GM19452 (cell line): ENCODE results near the gene STX1B.
"Not testable (repeated sequence)": the region's sequence is repeated elsewhere in the genome, so short reads cannot be mapped to it uniquely, and the experiment has no call there.

Experiments used
- ATAC-seq: cut with Tn5 transposase; IDR thresholded peaks from one replicate; pipeline ENCODE4 v1.9.1; 2021; ENCODE audit not compliant: unreplicated experiment

The STX1B gene

DNA sequence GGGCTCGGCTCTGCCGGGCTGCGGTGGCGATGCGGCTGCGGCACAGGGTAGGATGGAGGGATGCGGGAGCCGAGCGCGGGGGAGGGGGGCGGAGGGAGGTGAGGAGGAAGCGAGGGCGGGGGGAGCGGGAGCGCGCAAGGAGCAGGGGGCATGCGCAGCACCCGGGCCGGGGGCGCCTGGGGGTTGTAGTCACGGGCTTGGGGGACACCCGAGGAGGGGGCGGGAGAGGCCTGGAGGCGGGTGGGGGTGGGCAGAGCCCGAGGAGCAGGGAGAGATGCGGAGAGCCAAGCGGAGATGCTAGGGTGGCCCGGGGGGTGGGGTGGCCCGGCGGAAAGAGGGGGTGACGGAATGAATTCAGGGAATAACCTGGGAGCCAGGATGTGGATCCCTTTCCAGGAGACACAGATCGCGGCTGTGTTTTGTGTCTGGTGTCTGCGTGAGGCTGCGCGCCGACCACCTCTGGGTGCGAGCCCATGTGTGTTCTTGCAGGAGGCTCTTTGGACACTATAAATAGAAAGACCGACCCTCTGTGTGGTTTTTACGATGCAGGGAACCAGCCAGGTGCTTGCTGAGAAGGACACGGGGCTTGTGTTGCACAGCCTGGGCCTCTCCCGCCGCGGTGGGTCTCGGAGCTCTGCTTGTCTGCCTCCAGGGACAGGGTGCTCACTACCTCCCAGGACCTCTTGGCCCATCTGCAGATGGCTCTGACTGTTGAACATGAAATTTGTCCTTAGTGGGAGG, at the start of gene STX1B:
STX1B (minus strand) TSS at position 54 of the 741 bp plus-strand sequence. CDS start 242 bp downstream, outside the sequence.
- ATAC-seq = no peak

DNA sequence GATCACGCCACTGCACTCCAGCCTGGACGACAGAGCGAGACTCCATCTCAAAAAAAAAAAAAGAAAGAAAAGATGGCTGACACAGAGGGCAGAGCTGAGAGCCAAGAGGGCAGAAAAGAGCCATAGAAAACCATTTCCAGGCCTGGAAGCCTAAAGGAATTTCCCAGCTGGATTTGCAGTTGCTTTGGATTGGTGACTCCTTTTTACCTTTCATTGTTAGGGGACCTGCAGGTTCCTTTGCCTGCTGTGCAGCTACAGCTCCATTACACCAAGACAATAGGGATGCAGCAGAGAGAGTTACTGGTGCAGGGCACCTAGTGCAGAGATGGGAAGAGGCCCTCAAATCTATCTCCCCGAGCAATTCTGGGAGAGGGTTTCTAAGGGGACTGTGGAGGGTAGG, 45.2 kb upstream of the STX1B start:
- ATAC-seq = no peak

DNA sequence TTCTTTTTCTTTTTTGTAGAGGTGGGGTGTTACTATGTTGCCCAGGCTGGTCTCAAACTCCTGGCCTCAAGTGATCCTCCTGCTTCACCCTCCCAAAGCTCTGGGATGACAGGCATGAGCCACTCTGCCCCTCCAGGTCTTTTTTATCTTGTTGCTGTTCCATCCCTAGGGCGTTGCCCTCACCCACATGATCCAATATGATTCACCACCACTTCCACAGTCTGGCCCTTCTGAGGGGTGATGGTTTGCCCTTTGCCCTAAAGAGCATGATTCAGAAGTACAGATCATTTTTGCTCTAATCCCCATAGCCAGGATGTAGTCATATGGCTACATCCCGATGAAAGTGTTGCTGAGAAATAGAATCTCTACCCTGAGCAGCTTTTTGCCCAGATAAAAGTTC, 41.7 kb upstream of the STX1B start:
- ATAC-seq = no peak

DNA sequence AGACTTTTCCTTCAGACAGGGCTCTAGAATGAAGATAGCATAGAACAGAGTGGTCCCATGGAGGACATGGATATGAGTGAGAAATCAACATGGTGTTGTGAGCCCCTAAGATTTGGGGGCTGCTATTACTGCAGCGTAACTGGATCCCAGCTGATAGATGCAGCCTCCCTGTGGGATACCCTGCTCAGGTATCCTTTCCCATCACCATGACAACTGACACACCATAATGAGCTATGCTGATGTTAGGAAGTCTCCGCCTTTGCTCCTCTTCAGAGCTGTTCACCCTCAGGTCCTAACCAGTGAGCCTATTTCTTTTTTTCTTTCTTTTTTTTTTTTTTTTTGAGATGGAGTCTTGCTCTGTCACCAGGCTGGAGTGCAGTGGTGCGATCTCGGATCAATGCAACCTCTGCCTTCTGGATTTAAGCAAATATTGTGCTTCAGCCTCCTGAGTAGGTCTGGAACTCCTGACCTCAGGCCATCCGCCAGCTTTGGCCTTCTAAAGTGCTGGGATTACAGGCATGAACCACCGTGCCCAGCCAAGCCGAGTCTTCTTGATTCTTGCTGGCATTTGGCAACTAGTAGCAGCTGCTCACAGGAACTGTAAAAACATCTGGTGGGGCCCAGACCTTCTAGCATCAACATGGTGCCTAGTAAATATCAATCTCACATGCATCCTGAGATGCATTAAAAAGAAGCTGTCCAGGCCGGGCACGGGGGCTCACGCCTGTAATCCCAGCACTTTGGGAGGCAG, 40.0 kb upstream of the STX1B start:
- ATAC-seq = no peak

DNA sequence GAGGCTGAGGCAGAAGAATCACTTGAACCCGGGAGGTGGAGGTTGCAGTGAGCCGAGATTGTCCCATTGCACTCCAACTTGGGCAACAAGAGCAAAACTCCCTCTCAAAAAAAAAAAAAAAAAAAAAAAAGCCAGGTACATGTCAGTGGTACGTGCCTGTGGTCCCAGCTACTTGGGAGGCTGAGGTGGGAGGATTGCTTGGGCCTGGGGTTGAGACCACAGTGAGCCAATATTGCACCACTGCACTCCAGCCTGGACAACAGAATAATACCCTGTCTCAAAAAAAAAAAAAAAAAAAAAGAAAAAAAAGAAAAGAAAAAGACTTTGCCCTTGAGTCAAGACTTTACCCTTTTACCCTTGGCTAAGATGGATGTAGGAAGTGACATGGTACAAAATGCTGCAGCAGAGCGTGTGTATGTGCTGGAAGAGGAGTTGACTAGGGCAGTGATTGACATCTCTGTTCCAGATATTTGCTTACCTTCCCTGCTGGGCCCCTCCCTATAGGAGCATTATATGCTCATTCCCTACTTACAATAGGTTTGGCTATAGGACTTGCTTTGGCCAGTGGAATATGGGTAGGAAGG, 33.6 kb upstream of the STX1B start:
- no peak for ATAC-seq

DNA sequence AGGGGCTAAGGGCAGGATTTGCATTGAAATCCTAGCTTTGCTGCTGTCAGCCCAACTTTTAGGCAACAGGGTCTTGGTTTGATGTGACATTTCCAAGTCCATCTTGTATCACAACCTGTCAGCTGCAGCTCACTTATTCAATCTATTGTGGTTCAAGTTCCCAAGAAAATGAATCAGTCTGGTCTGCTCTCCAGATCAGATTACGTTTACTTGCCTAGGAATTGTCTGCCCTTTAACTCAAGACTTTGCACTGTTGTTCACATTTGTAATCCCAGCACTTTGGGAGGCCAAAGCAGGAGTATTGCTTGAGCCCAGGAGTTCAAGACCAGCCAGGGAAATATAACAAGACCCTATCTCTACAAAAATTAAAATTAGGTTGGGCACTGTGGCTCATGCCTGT, 32.9 kb upstream of the STX1B start:
- ATAC-seq = no peak

DNA sequence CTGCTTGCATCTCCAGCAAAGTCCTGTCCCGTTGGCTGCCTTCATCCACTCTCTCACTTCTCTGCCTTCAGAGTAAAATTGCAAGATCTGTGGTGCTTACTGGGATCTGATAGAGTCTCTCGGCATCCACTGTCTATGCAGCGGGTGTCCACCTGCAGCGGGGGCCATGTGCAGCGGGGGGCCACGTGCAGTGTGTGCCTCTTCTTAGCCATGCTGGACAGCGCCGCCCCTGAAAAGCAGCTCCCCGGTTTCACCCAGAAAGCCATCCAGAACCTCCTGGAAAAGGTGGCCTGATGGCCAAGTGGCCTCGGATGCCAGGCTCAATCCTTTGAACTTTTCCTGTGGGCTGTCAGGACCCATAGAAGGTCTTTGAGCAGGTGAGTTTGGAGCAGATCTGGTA, 32.4 kb upstream of the STX1B start:
- no peak for ATAC-seq

DNA sequence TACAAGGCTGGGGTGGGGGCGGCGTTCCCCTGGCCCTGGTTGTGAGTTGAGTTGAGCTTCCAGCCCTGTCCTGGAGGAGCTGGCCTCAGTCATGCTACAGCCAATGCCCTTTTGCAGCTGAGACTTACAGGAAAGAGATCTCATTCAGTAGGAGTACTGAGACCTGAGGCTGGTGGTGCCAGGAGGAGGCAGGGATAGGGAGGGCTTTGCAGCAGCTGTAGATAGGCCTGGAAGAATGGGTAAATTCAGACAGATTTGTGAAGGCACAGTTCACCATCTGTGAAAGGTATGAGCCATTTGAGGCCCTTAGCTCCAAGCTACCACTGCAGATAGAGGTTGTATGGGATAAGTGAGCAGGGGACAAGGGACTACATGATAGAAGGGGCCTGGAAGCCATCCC, 28.6 kb upstream of the STX1B start:
- ATAC-seq = no peak

DNA sequence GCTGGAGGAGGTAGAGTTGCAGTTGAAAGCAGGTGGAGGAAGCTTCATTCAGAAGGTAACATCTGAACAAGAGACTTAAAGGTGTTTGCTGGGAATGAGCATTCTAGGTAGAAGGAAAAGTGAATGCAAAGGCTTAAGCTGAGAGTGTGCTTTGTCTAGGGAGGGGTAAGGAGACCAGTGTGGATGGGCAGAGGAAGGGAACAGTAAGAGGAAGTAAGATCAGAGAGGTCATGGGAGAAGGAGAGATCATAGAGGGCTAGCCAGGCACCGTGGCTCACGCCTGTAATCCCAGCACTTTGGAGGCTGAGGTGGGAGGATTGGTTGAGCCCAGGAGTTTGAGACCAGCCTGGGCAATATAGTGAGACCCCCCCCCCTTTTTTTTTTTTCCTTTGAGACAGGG, 26.3 kb upstream of the STX1B start:
- no peak for ATAC-seq

DNA sequence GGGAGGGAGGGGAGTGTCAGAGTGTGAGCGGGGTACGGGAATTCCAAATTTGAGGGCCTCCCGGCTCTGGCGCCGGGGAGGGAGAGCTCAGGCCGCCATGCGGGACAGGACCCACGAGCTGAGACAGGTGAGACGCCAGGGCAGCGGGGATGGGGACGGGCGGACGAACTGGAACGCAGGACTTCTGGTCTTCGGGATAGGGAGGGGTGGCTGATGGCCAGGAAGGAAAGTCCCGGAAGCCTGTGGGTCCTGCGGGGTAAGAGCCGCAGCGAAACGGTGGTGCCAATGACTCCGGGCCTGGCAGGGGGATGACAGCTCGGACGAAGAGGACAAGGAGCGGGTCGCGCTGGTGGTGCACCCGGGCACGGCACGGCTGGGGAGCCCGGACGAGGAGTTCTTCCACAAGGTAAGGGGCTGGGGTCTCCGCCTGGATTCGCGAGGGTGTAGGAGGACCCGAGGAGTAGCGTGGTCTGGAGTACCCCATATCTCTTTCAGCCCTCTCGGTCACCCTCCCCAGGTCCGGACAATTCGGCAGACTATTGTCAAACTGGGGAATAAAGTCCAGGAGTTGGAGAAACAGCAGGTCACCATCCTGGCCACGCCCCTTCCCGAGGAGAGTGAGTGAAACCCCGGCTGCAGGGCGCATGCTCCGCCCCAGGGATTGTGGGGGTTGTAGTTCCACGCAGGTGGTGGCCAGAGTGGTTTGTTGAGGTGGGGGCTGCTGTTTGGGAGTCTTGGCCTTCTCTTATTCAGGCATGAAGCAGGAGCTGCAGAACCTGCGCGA, 23.5 kb upstream of the STX1B start:
- peak; percentile 45 for ATAC-seq

DNA sequence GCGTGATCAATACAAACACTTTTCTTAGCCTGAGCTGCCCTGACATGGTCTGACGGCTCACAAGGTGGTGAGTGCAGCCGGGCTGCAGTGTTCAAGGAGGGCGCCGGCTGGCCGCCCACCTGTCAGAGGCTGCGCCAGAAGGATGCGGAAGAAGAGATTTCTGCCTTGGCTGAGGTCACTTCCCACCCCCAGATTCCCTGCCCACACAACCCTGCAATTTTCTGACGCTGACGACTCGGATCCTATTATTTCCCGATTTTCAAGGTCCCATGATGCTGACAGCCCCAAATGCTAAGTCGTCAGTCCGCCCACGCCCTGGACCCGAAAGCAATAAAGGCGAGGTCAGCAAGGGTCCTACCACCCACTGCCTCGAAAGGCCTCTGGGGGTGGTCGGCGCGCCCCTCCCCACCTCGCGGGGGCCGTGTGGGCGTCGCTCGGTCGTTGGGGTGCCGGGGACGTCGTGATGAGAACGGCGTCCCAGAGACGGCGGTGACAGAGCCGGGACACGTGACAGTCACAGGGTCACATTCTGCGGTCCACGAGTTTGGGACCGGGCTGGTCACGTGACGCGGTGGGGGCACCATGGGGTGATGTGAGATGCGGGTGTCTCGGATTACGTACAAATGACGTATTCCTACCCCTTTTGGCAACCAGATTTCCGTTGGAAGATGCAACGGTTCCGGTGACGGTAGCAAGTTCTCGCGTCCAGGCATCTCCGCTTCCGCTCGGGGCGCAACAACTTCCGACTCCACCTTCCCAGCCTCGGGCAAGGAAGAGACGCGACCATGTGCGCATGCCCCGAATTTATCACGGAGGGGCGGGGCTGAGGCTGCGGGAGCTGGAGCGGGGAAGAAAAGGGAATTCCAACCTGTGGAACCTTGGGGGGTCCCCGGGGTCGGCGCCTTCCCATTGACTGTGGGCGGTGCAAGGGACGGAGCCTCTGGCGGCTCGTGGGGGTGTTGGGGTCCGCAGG, 22.6 kb upstream of the STX1B start, which contains the start of gene STX4:
STX4 (plus strand) TSS at position 823 of the 973 bp plus-strand sequence. CDS start 248 bp downstream, outside the sequence.
- peak; percentile 77 for ATAC-seq

DNA sequence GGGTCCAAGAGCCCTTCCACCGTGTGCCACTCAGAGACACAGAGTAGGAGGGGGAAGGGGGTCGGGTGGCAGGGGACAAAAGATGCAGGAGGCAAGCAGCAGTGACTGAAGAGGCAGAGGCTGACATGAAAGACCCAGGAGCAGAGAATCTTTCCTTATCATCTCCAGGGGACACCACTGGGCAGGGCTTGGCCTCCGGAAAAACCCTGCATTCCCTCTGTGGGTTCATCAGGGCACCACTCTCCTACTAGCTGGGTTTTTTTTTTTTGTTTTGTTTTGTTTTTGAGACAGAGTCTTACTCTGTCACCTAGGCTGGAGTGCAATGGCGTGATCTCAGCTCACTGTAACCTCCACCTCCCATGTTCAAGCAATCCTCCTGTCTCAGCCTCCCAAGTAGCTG, 20.8 kb upstream of the STX1B start:
- no peak for ATAC-seq

DNA sequence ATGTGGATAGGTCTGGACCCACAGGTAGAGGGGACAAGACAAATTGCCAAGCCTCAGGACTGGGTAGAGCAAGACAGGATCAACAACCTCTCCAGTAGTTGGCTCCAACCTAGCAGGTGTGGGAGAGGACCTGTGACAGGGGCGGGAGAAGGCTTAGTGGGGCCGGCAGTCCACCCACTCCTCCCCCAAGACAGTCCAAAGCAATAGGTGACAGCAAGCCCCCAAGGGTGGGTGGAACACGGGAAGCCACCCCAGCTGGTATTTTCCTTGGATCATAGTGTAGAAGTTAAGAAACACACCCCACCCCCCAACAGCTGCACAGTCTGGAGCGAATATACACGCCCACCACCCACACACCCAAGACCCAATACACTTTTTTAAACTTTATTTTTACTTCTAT, 18.8 kb upstream of the STX1B start:
- no peak for ATAC-seq

DNA sequence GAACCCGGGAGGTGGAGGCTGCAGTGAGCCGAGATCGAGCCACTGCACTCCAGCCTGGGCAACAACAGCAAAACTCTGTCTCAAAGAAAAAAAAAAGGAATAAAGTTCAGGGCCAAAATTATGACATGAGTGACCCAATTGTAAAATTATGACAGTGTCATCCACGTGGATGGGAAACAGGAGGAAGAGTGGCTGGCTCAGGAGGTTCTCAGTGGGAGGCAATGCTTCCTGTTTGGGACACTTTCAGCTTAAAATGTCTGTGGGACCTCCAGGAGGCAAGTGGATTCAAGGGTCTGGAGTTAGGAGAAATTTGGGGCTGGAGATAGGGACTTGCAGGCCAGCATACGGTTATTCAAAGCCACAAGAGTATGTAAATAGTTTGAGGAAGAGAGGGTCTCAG, 14.9 kb upstream of the STX1B start:
- ATAC-seq = no peak

DNA sequence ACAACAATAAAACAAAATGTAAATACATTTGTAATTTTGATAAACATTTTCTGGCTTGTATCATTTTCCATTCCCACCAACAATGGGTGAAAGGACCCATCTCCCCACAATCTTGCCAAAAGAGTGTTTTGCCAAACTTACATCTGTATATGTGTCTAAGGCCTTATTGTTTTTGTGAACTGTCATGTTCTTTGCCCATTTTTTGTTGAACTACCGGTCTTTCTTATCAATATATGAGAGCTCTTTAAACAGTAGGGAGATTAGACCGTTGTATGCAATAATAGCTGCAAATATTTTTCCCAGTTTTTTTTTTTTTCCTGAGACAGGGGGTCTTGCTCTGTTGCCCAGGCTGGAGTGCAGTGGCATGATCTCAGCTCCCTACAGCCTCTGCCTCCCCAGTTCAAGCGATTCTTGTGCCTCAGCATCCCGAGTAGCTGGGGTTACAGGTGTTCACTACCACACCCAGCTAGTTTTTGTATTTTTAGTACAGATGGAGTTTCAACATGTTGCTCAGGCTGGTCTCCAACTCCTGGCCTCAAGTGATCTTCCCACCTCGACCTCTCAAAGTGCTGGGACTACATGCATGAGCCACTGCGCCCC, 13.3 kb upstream of the STX1B start:
- no peak for ATAC-seq

DNA sequence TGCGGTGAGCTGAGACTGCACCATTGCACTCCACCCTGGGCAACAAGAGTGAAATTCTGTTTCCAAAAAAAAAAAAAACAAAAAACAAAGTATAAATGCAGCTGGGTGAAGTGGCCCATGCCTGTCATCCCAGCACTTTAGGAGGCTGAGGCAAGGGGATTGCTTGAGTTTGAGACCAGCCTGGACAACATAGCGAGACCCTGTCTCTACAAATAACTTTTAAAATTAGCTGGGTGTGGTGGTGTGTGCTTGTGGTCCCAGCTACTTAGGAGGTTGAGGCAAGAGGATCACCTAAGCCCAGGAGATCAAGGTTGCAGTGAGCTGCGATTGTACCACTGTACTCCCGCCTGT, 12.8 kb upstream of the STX1B start:
- ATAC-seq = no peak

DNA sequence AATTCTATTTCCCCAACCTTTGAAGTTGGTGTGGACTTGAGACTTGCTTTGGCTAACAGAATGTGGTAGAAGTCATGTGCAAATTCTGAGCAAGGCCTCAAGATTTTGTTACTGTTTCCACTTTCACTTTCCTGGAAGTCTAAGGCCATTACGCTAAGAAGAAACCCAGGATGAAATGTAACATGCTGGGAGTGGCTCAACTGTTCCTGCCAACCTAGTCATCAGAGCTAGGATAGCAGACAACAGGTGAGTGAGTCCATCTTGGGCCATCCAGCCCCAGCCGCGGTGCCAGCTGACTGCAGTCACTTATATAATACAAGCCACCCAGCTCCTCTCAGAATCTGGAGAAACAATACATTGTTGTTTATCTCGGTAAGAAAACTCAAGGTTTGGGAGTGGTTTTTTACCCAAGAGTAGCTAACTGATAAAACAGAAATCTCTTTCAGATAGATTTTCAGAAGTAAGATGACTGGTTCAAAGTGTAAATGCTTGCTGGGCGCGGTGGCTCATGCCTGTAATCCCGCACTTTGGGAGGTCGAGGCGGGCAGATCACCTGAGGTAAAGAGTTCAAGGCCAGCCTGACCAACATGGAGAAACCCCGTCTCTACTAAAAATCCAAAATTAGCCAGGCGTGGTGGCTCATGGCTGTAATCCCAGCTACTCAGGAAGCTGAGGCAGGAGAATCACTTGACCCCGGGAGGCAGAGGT, 12.3 kb upstream of the STX1B start:
- no peak for ATAC-seq

DNA sequence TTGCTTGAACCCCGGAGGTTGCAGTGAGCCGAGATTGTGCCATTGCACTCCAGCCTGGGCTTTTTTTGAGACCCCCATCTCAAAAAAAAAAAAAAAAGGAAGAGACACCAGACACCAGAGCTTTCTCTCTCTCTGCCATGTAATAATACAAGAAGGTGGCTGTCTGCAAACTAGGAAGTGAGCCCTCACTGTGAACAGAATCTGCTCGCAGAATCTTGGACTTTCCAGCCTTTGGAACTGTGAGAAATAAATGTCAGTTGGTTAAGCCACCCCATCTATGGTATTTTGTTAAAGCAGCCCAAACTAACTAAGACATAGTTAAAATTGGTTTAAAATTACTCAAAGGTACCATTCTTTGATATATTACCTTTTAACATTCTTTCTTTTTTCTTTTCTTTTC, 10.1 kb upstream of the STX1B start:
- ATAC-seq = no peak

DNA sequence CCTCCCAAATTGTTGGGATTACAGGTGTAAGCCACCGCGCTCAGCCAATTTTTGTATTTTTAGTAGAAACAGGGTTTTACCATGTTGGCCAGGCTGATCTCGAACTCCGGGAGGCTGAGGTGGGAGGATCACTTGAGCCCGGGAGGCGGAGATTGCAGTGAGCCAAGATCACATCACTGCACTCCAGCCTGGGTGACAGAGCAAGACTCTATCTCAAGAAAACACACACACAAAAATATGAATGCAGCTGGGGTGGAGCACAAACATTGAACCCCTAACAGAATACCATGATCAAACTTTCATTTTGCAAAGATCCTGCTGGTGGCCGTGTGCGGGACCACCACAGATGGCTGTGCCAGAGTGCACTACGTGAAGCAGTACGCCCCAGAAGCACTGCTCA, 7.3 kb upstream of the STX1B start:
- not testable (repeated sequence) for ATAC-seq
